HEK293T (cell line): Measurements from ENCODE around the gene C2CD2.

Source experiments
- ARNT ChIP-seq: fragments of 450-650 bp; IDR thresholded peaks from 2 replicates; pipeline ENCODE4 v1.6.1; 2017; ENCODE audit warnings: mild to moderate bottlenecking
- FOXA1 ChIP-seq: fragments of 450-650 bp; IDR thresholded peaks from 2 replicates; pipeline ENCODE4 v1.6.1; 2016; ENCODE audit warnings: mild to moderate bottlenecking
- FOXM1 ChIP-seq: fragments of 450-650 bp; IDR thresholded peaks from 2 replicates; pipeline ENCODE4 v1.6.1; 2017; ENCODE audit warnings: mild to moderate bottlenecking, borderline replicate concordance
- HDGF ChIP-seq: fragments of 450-650 bp; IDR thresholded peaks from 2 replicates; pipeline ENCODE4 v1.6.1; 2017; ENCODE audit warnings: antibody characterized with exemption, borderline replicate concordance
- LEF1 ChIP-seq: fragments of 450-650 bp; IDR thresholded peaks from 2 replicates; pipeline ENCODE4 v1.6.1; 2017; ENCODE audit warnings: mild to moderate bottlenecking, borderline replicate concordance
- PKNOX1 ChIP-seq: fragments of 450-650 bp; IDR thresholded peaks from 2 replicates; pipeline ENCODE4 v1.6.1; 2016
- SP1 ChIP-seq: fragments of 450-650 bp; IDR thresholded peaks from 2 replicates; pipeline ENCODE4 v1.6.1; 2017
- SUZ12 ChIP-seq: fragments of 450-650 bp; IDR thresholded peaks from 2 replicates; pipeline ENCODE4 v1.6.1; 2016; ENCODE audit warnings: mild to moderate bottlenecking
- ZNF384 ChIP-seq: fragments of 450-650 bp; IDR thresholded peaks from 2 replicates; pipeline ENCODE4 v1.6.1; 2016

- TF ChIP-seq PKNOX1, result no peak
- no peak for TF ChIP-seq FOXM1
- TF ChIP-seq ARNT, result no peak
- TF ChIP-seq SP1, result no peak
- no peak for TF ChIP-seq LEF1
- TF ChIP-seq HDGF, result no peak
- no peak for TF ChIP-seq FOXA1
- TF ChIP-seq SUZ12, result no peak
- TF ChIP-seq ZNF384, result no peak
Measured at GRCh38 chr21:41859297-41859980, 94.4 kb downstream of the C2CD2 start.
